MM.1S (cell line): ENCODE data around the gene TMCO1.
"Not testable (repeated sequence)": the region's sequence is repeated elsewhere in the genome, so short reads cannot be mapped to it uniquely, and the experiment has no call there.

Experiments
- DNase-seq: peaks from one replicate; pipeline ENCODE4 v3.0.0-alpha.2; 2015
- H2AFZ ChIP-seq: fragments of 300-600 bp; sonication (generic); 2 replicates; pipeline ENCODE4 v1.6.0; 2016; ENCODE audit warnings: antibody characterized with exemption, low read length
- H3F3A ChIP-seq: fragments of 300-600 bp; sonication (generic); 2 replicates; pipeline ENCODE4 v1.6.1; 2016; ENCODE audit warnings: mild to moderate bottlenecking, antibody characterized with exemption, low read length, moderate library complexity, mixed read lengths; ENCODE audit not compliant: insufficient read depth
- H3K27ac ChIP-seq: fragments of 300-600 bp; sonication (generic); 2 replicates; pipeline ENCODE4 v1.5.1; 2016; ENCODE audit warnings: mild to moderate bottlenecking, low read length
- H3K27me3 ChIP-seq: fragments of 300-600 bp; sonication (generic); replicated peaks from 2 replicates; pipeline ENCODE4 v1.6.0; 2016; ENCODE audit warnings: low read length; ENCODE audit not compliant: insufficient read depth
- H3K36me3 ChIP-seq: fragments of 300-600 bp; sonication (generic); replicated peaks from 2 replicates; pipeline ENCODE4 v1.6.1; 2016; ENCODE audit warnings: mild to moderate bottlenecking, low read length, mixed read lengths; ENCODE audit not compliant: insufficient read depth
- H3K4me1 ChIP-seq: fragments of 300-600 bp; sonication (generic); 2 replicates; pipeline ENCODE4 v1.6.1; 2016; ENCODE audit warnings: low read length, mixed read lengths
- H3K4me2 ChIP-seq: fragments of 300-600 bp; sonication (generic); 2 replicates; pipeline ENCODE4 v1.6.0; 2016; ENCODE audit warnings: low read depth, low read length
- H3K4me3 ChIP-seq: fragments of 300-600 bp; sonication (generic); 2 replicates; pipeline ENCODE4 v1.5.1; 2016; ENCODE audit warnings: low read length, mixed read lengths
- H3K79me2 ChIP-seq: fragments of 300-600 bp; sonication (generic); 2 replicates; pipeline ENCODE4 v1.6.1; 2016; ENCODE audit warnings: mixed run types, low read length, mixed read lengths
- H3K9ac ChIP-seq: fragments of 300-600 bp; sonication (generic); 2 replicates; pipeline ENCODE4 v1.6.1; 2016; ENCODE audit warnings: low read length, mixed read lengths
- H3K9me2 ChIP-seq: fragments of 300-600 bp; sonication (generic); replicated peaks from 2 replicates; pipeline ENCODE4 v1.6.1; 2016; ENCODE audit warnings: mild to moderate bottlenecking, low read length, mixed read lengths; ENCODE audit not compliant: insufficient read depth
- H3K9me3 ChIP-seq: fragments of 300-600 bp; sonication (generic); replicated peaks from 2 replicates; pipeline ENCODE4 v1.6.1; 2016; ENCODE audit warnings: mild to moderate bottlenecking, low read length, mixed read lengths; ENCODE audit not compliant: insufficient read depth
- H4K20me1 ChIP-seq: fragments of 300-600 bp; sonication (generic); 2 replicates; pipeline ENCODE4 v1.6.1; 2016; ENCODE audit warnings: mild to moderate bottlenecking, low read length, moderate library complexity, mixed read lengths; ENCODE audit not compliant: insufficient read depth
- CTCF ChIP-seq: fragments of 300-600 bp; sonication (generic); IDR thresholded peaks from 2 replicates; pipeline ENCODE4 v1.5.1; 2016; ENCODE audit warnings: antibody characterized with exemption, low read length, mixed read lengths
- EZH2 ChIP-seq: fragments of 300-600 bp; sonication (generic); optimal IDR thresholded peaks from 2 replicates; pipeline ENCODE3; 2017; ENCODE audit warnings: low read depth, mild to moderate bottlenecking, antibody characterized with exemption, low read length, mixed read lengths
- EZH2phosphoT487 ChIP-seq: fragments of 300-600 bp; sonication (generic); IDR thresholded peaks from 2 replicates; pipeline ENCODE4 v1.6.1; 2018; ENCODE audit warnings: antibody characterized with exemption, low read length

The TMCO1 gene

GRCh38 chr1:165747632-165748447 is 20.8 kb downstream of the TMCO1 start:
- H2AFZ ChIP-seq, result no peak overlapping the region
- no peaks in the 10 kb centered on the region for H3K9me2 ChIP-seq
- H3K36me3 ChIP-seq, result peaks cover 2% of the 10 kb centered on the region
- no peaks in the 10 kb centered on the region for H3K9me3 ChIP-seq
- H3K79me2 ChIP-seq, result peaks cover 35% of the 10 kb centered on the region
- no peak for TF ChIP-seq CTCF
- TF ChIP-seq EZH2phosphoT487, result no peak
- TF ChIP-seq EZH2, result no peak
- H3K4me3 ChIP-seq, result no peak overlapping the region
- peaks cover 10% of the 10 kb centered on the region for H3K4me1 ChIP-seq
- DNase-seq, result peak; percentile 5
- peaks cover 1% of the 10 kb centered on the region; the same call in 1 of the 2 replicates for H3F3A ChIP-seq
- H3K4me2 ChIP-seq, result no peak overlapping the region
- no peaks in the 10 kb centered on the region for H4K20me1 ChIP-seq
- no peaks in the 10 kb centered on the region for H3K27me3 ChIP-seq
- no peak overlapping the region for H3K9ac ChIP-seq
- no peak overlapping the region for H3K27ac ChIP-seq

GRCh38 chr1:165744913-165745312 is 23.8 kb downstream of the TMCO1 start:
- H3K4me1 ChIP-seq, H3F3A ChIP-seq, H3K9me3 ChIP-seq, H3K4me2 ChIP-seq, H4K20me1 ChIP-seq, H2AFZ ChIP-seq, H3K27ac ChIP-seq, H3K9ac ChIP-seq, H3K27me3 ChIP-seq, H3K9me2 ChIP-seq, H3K4me3 ChIP-seq: not testable (repeated sequence)
- peak; percentile 5 for DNase-seq
- H3K79me2 ChIP-seq, result peaks cover 26% of the 10 kb centered on the region; the same call in 1 of the 2 replicates
- peaks cover 17% of the 10 kb centered on the region; the same call in 1 of the 2 replicates for H3K36me3 ChIP-seq

DNA sequence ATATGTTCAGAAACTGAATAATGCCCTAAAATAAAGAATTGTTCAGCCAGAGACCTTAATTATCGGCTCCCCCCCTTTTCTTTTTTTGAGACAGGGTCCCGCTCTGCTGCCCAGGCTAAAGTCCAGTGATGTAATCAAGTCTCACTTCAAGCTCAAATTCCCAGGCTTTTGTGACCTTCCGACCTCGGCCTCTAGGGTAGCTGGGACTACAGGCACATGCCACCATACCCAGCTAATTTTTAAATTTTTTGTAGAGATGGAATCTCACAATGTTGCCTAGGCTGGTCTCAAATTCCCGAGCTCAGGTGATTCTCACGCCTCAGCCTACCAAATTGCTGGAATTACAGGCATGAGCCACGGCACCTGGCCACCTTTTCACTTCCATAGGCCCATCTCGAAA is 26.5 kb downstream of the TMCO1 start:
- H2AFZ ChIP-seq, result no peak overlapping the region
- H3K79me2 ChIP-seq, result peaks cover 35% of the 10 kb centered on the region
- H3K9me2 ChIP-seq, result no peaks in the 10 kb centered on the region
- no peaks in the 10 kb centered on the region for H4K20me1 ChIP-seq
- no peaks in the 10 kb centered on the region for H3K27me3 ChIP-seq
- TF ChIP-seq EZH2phosphoT487 (no peak), CTCF (no peak), EZH2 (no peak)
- peaks cover 23% of the 10 kb centered on the region for H3K4me1 ChIP-seq
- peaks cover 17% of the 10 kb centered on the region; the same call in 1 of the 2 replicates for H3K36me3 ChIP-seq
- peak; percentile 2 for DNase-seq
- H3K27ac ChIP-seq, result no peak overlapping the region
- H3K9ac ChIP-seq, result no peak overlapping the region
- H3F3A ChIP-seq, result peaks cover 15% of the 10 kb centered on the region
- no peak overlapping the region for H3K4me3 ChIP-seq
- no peaks in the 10 kb centered on the region for H3K9me3 ChIP-seq
- H3K4me2 ChIP-seq, result no peak overlapping the region

DNA sequence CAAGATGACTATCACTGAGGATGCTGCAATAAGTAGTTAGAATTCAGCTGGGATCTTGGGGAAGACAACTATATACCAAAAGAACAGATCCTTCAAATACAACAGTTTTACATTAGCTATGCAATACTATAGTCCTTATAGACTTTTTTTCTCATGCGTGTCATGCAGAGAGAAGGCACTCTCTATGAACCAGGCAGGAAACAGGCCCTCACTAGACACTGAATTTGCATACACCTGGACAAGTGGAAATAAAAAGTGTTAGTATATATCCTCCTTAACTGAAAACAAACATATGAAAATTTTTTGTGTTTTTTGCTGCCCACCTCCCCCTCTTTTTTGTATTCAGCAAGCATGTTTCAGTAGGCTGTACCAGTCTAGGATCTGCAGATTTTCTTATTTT is 29.9 kb downstream of the TMCO1 start:
- H3K4me1 ChIP-seq, result peaks cover 27% of the 10 kb centered on the region
- H3K9me3 ChIP-seq, result no peaks in the 10 kb centered on the region
- H3K79me2 ChIP-seq, result peaks cover 50% of the 10 kb centered on the region
- H3K9me2 ChIP-seq, result no peaks in the 10 kb centered on the region
- no peaks in the 10 kb centered on the region for H4K20me1 ChIP-seq
- peaks cover 22% of the 10 kb centered on the region; the same call in 1 of the 2 replicates for H3K36me3 ChIP-seq
- TF ChIP-seq CTCF (no peak), EZH2 (no peak), EZH2phosphoT487 (no peak)
- no peak overlapping the region for H3K9ac ChIP-seq
- DNase-seq, result peak; percentile 88
- peak overlapping the region; percentile 35 for H3K4me3 ChIP-seq
- peak overlapping the region; percentile 54 for H3K4me2 ChIP-seq
- peak overlapping the region; percentile 64; the same call in 1 of the 2 replicates for H3K27ac ChIP-seq
- no peak overlapping the region for H2AFZ ChIP-seq
- no peaks in the 10 kb centered on the region for H3K27me3 ChIP-seq
- peaks cover 15% of the 10 kb centered on the region for H3F3A ChIP-seq
